ENCODE data around the gene ADGRL2.
A peak's percentile ranks its signal among the peaks of the same experiment; 100 is the strongest.

The ADGRL2 gene

DNA sequence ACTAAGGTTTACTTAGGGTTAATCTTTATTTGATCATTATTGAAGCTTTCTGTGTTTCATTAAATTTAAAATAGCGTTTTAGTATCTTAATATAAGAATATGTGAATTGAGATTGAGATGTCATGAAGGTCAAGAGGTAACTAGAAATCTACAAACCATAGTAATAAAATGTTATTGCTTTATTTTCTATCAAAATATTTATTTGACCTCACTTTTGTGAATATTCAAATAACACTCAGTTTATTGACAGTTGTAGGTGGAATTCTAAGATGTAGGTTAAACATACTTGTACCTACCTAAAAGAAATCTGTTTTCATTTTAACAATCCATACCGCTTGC is 5.7 kb downstream of the ADGRL2 start:
- DNase-seq: no peak

GRCh38 chr1:81808760-81809159 is 8.0 kb downstream of the ADGRL2 start:
- no peak for DNase-seq

DNA sequence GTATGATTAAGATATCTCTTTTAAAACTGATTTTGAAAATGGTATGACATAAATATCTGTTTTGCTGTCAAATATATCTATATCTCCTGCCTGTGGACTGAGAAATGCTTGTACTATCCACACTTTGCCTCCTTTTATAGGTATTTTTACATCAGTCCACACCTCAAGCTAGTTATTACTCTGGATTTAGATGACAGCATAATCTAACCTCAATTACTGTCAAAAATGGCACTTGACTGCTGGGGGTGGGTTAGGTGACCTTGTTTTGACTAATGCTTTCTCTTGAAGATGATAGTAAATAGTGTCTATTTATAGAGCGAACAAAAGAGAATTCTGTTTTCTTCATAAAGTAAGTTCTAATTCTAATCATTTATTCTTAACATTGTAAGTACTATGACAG is 9.1 kb downstream of the ADGRL2 start:
- no peak for DNase-seq

GRCh38 chr1:81811757-81812371 is 11.1 kb downstream of the ADGRL2 start:
- DNase-seq: no peak

DNA sequence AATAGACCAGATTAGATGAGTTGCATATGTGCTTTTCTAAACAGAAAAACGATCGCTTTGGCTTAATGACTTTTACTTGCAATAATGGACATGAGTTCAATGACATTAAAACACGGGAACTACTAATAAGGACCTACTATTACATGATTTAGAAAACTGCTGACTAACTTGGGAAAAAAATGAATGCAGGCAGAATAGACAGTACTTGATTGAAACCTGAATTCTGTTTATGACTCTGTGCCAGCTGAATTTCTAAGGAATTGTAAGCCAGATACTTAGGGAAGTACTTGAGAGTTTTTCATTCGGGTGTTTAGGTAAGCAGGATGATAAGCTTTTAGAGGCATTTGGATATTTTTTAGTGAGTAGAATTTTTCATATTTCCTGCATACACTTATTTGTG is 12.0 kb downstream of the ADGRL2 start:
- no peak for DNase-seq

DNA sequence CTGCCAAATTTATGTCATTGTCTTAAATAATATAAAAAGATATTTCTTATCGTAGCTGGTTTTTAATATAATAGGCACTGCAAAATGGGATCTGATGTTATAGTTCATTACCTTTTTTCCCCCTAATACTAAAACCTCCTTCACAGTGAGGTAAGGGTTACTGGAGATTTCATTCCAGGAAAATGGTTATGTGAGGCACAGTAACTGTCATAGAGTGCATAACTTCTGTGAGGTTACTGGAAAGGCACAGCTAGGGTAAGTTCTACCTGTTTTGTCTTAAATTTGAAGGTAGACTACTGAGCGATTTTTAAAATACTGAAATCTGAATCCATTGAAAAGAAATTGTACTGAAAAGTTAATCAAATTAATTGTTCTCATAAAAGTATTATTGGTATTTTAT is 13.0 kb downstream of the ADGRL2 start:
- no peak for DNase-seq

DNA sequence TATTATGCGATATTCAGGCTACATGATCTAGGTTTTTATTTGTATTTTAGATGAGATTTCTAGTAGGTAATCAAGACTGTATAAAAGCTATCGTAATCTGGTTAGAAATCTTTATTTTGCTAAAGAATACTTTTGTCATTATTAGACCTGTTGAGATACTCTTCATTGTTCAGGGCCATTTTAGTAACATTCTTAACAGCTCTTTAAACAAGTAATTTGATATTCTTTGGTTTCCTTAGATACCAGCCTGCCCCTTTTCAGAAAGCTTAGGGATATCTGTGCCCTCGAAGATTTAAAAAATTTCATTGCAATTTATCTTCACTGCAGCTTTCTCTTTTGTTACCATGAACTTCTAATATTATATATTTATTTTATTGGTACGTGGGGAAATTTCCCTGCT is 18.9 kb downstream of the ADGRL2 start:
- DNase-seq: no peak

DNA sequence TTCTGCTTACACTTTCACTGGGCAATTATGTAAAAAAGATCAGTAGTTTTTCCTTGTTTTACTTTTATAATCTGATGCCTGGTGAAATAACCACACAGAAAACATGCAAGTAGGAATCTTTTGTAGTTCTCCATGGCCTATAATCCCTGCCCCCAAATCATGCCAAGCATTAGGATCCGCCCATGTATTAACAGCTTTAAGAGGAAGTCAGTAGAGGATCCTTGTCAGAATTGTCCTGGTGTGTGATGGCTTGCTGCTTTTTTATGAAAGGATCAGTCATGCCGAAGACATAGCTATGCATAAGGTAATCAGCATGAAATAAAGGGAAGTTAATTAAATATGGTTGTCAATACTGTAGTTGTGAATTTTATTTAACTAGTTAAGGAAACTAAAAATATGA is 20.0 kb downstream of the ADGRL2 start:
- no peak for DNase-seq

GRCh38 chr1:81823082-81823481 is 22.3 kb downstream of the ADGRL2 start:
- no peak for DNase-seq

DNA sequence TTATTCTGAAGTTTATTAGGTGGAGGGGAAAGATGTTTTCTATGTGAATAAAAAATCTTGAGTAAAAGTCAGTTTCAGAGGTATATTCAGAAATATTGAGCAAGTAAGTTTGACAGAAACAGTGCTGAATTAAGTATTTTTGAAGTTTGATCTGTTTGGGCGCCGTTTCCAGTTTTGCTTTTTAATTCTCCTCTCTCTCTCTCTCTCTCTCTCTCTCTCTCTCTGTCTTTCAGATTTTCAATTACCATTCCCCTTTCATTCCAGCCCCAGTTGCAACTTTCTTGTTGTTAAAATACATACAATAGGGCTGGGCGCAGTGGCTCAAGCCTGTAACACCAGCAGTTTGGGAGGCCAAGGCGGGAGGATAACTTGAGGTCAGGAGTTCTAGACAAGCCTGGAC is 24.0 kb downstream of the ADGRL2 start:
- DNase-seq: no peak

GRCh38 chr1:81827942-81828341 is 27.2 kb downstream of the ADGRL2 start:
- DNase-seq: no peak

DNA sequence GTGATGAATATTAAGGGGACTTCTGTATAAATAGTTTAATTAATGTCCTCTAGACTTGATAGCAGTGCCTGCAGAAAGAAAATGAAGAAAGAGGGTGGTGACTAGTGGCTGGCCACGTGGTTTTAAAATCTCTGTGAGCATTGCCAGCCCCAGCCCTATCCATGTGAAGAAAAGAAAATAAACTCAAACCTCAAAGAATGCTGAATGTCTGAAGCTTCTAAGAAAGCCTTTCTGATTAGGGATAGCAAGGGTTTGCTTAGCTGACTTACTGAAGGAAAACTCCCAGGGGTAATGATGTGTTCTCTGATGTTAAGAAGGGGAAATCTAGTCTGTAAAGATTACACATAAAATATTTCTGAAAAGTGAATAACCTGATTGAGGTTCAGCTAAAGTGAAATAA is 31.8 kb downstream of the ADGRL2 start:
- peak; percentile 67 for DNase-seq

GRCh38 chr1:81833722-81834121 is 33.0 kb downstream of the ADGRL2 start:
- no peak for DNase-seq

DNA sequence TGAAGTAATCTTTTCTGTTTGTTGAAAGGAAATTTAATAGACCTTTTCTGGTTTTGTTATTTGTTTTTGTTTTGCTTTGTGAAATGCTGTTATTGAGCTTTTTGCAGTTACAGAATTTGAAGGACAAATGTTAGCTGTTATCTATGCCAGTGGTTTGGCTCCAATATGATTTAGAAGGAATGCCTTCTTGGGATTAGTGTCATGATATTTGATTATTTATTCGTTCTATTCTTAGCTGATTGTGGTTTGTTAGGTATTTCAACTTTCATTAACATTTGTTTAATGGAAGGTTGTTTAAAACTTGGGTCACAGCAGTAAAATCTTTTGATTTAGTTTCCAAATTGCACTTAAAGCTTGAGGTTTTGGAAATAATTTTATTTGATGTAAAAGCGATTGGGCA is 33.5 kb downstream of the ADGRL2 start:
- no peak for DNase-seq

GRCh38 chr1:81834921-81835698 is 34.4 kb downstream of the ADGRL2 start:
- no peak for DNase-seq

GRCh38 chr1:81836007-81836626 is 35.4 kb downstream of the ADGRL2 start:
- DNase-seq: no peak

DNA sequence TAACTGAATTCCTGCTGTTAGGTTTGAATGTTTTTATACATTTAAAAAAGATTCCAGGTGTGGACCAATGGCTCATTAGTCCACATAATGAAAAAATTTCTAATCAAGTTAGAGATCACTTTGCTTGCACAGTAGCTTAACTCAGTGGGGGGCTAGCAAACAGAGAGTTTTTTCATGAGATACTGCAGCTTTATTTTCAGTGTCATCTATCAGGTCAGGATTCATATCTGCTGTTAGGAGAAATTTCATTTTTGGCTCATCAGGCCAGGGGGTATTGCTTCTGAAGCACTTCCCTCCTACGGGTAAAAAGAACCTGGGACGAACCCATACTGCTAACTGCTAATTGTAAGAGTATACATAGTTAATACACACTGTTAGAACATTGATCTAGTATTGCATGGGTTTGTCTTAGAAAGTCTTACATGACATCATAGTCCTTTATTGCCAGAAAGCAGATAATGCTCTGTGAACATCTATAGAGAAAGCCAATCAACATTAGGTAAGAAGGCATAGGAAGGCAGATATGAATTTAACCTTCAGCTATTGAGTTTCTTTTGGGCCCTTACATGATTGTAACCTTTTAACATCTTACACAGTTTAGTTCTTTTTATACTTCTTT is 38.0 kb downstream of the ADGRL2 start:
- no peak for DNase-seq

DNA sequence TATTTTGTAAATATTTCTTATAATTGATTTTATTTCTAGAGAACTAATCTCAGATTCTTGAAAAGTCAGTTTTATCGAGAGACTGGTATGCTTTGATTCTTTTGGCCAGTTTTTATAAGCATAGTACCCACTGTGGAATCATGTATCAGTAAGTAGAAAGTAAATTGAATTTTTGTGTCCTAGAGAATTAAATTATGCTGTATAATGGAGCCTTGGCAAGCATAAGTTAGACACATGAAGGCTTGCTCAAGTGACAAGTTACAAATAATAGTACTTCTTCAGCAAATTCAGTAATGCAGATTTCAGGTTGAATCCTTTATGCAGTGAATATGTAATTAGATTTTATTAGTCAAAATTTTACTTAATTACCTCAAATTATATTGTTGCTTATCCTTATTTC is 40.1 kb downstream of the ADGRL2 start:
- no peak for DNase-seq

GRCh38 chr1:81841795-81842194 is 41.1 kb downstream of the ADGRL2 start:
- no peak for DNase-seq

DNA sequence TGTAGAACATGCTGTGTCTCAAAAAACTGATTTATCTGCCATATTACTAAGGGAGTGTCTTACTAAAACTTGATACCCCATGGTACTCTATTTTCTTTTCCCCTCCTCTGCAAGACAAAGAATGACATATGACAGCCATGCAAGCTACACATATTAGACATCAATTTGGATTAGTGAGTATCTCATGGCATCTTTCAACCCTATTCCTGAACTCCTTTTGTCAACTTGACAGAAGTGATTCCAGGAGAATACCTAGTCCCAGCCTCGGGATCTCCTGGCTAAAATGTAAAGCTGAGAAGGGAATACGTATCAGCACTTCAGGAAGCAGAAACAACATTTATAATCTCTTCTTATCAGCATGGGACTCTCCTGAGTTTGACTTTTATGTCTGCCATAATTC is 43.7 kb downstream of the ADGRL2 start:
- no peak for DNase-seq

DNA sequence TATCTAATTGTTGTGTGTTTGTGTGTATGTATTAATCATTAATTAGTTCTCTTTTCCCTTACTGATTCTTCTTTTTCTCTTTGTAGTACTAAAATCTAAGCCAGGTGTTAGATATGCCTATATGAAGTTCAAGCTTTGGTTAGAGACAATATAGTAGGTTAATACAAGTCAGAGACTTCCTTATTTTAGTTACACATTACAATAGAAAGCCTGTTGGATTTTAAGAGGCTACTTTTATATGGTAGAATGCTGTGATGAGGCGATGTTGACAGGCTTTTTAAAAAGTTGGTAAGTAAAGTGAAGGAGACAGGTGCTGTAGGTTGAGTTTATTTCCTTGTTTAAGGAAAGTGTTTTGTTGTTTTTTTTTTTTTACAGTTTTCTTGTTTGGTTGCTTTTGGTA is 45.9 kb downstream of the ADGRL2 start:
- DNase-seq: no peak

DNA sequence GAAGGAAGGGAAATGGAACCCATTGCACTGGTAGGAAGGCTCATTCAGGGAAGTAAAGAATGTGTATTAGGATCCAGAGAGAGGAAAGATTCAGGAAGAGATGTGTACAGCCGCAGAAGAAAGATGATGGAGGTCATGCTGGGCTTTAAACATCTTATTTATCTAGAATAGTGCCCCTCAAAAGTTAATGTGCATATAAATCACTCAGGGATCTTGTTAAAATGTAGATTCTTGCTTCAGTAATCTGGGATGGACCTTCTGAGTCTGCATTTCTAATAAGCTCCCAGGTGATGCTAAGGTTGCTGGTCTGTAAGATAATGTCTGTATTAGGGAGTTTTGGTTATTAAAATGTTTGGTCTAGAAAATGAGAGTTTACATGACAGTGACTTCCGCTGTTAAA is 46.3 kb downstream of the ADGRL2 start:
- no peak for DNase-seq

DNA sequence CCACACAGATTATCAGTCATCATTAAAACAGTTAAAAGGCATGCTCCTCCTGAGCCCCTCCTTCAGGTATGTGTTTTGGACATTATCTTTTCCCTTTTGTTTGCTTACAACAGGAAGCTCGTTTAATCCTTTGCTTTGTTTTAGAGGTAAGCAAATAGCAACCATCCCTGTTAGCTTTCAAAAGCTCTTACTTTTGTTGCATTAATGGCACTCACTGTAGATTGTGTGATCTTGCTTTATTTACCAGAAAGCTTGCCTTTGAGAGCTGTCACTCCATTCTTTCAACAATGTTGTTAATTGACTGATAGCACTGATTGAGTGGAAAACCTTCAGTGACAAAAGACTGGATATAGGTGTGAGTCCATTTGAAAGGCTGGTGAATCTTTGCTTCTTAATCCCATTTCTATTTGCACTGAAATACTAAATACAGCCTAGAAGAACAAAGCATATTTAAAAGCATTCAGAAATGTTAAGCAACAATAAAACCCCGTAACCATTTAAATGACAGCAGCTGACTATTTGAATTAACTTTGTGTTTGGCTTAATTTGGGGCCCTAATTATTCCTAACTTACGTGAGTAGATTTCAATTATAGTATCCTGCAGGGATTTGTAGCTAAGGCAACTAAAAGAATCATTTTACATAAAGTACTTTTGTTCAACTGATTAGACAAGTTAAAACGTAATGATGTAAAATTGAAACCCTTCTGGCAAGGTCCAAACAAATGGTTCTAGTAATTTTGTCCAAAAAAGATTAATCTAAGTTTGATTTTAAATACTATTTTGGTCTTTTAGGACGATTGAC is 48.3 kb downstream of the ADGRL2 start:
- no peak for DNase-seq

Measured in amniotic stem cell (primary cell).